ENCODE data around the gene OTC.

GRCh38 chrX:38426785-38427184 is 74.4 kb downstream of the OTC start:
- TF ChIP-seq EP300 (IDR thresholded peaks at IDR 0.05) = no peak
- no peak for TF ChIP-seq POLR2A (IDR thresholded peaks at IDR 0.05)
- no peak for TF ChIP-seq CTCF (IDR thresholded peaks at IDR 0.05)
- TF ChIP-seq POLR2AphosphoS5 (IDR thresholded peaks at IDR 0.05) = no peak
